H1 (cell line): ENCODE data around the gene RNU6-7. TPM values are rescaled to one million over a fixed set of nuclear protein-coding genes. Genes with fewer than 3 reads are reported as not detected.

Source experiments
- CHD7 ChIP-seq: fragments of 300-600 bp; sonication (generic); IDR thresholded peaks from 2 replicates; pipeline ENCODE4 v1.7.1; 2012; ENCODE audit warnings: low read length, moderate library complexity, mild to moderate bottlenecking, inconsistent platforms; ENCODE audit not compliant: insufficient replicate concordance
- SP1 ChIP-seq: IDR thresholded peaks from 2 replicates; pipeline ENCODE4 v1.6.1; 2011; ENCODE audit warnings: low read depth, low read length
- polyA plus RNA-seq, 7 experiments: library from polyadenylated mRNA; depleted of rRNA in 3 of 7; stranded (reverse) in 5 of 7; unstranded in 2 of 7; fragments of >200 nt in 5 of 7; fragments of 200-250 nt in 2 of 7; gene quantifications; 1 replicate in 5 of 7; 2 replicates in 1 of 7; 4 replicates in 1 of 7; pipeline versions ENCODE4 v1.2.1 to v1.2.3, GENCODE V29; 2011 to 2013; ENCODE audit warnings: missing spikeins in 2 of 7, mixed read lengths in 2 of 7
- total RNA-seq: library from RNA; stranded (reverse); fragmentation: NEBNext Ultra II Directional; extraction: Animal tissue kit (Norgen Biotek cat#: 25700); gene quantifications from 2 replicates; pipeline ENCODE4 v1.2.1, GENCODE V29; 2021

RNU6-7 gene
- total and polyA plus RNA-seq, 2 of the 8 experiments (the other 6 are each of a cell fraction or from before 2014, with no cell fraction given), result not detected

- TF ChIP-seq SP1 (no peak), CHD7 (no peak)
Measured at GRCh38 chr14:32193532-32193931, 8.3 kb upstream of the RNU6-7 start (continued).
